Glutamatergic neuron (in vitro differentiated cells): ENCODE results near the gene LDLRAD3. TPM values are rescaled to one million over a fixed set of nuclear protein-coding genes. Genes with fewer than 3 reads are reported as not detected.
"Not testable (repeated sequence)": the region's sequence is repeated elsewhere in the genome, so short reads cannot be mapped to it uniquely, and the experiment has no call there.

Experiments
- DNase-seq: peaks from one replicate; pipeline ENCODE4 v3.0.0; 2022
- H3K27ac Mint-ChIP-seq: one replicate; pipeline ENCODE4 v1.8.0; 2020; ENCODE audit warnings: mild to moderate bottlenecking, mixed read lengths, inconsistent platforms; ENCODE audit not compliant: unreplicated experiment
- H3K27me3 Mint-ChIP-seq: one replicate; pipeline ENCODE4 v1.8.0; 2020; ENCODE audit warnings: mild to moderate bottlenecking, moderate library complexity, mixed read lengths, inconsistent platforms; ENCODE audit not compliant: unreplicated experiment
- H3K36me3 Mint-ChIP-seq: one replicate; pipeline ENCODE4 v1.8.0; 2020; ENCODE audit warnings: mild to moderate bottlenecking, mixed read lengths, inconsistent platforms; ENCODE audit not compliant: unreplicated experiment
- H3K4me1 Mint-ChIP-seq: one replicate; pipeline ENCODE4 v1.8.0; 2020; ENCODE audit warnings: mild to moderate bottlenecking, low read depth, mixed read lengths, inconsistent platforms; ENCODE audit not compliant: unreplicated experiment
- H3K4me3 Mint-ChIP-seq: one replicate; pipeline ENCODE4 v1.8.0; 2020; ENCODE audit warnings: mild to moderate bottlenecking, mixed read lengths, inconsistent platforms; ENCODE audit not compliant: unreplicated experiment
- H3K9me3 Mint-ChIP-seq: one replicate; pipeline ENCODE4 v1.8.0; 2020; ENCODE audit warnings: mild to moderate bottlenecking, moderate library complexity, mixed read lengths, inconsistent platforms; ENCODE audit not compliant: unreplicated experiment
- CTCF ChIP-seq: fragments of 200-600 bp; sonication (generic); IDR thresholded peaks from one replicate; pipeline ENCODE4 v1.5.0; 2021; ENCODE audit not compliant: partially characterized antibody, unreplicated experiment
- total RNA-seq: library from RNA; stranded (reverse); fragmentation: NEBNext Ultra II Directional; extraction: Animal tissue kit (Norgen Biotek cat#: 25700); gene quantifications from one replicate; pipeline ENCODE4 v1.2.1, GENCODE V29; 2021; ENCODE audit not compliant: unreplicated experiment

Gene LDLRAD3
- total RNA-seq, 1 donor from 2014 or later: 59.9 TPM

GRCh38 chr11:36167073-36167472, 223.2 kb downstream of the LDLRAD3 start:
- no peak for TF ChIP-seq CTCF
- H3K27me3 Mint-ChIP-seq: peaks cover 1% of the 10 kb centered on the region
- H3K36me3 Mint-ChIP-seq: no peaks in the 10 kb centered on the region
- H3K4me3 Mint-ChIP-seq: no peak overlapping the region
- no peak for DNase-seq
- peaks cover 33% of the 10 kb centered on the region for H3K4me1 Mint-ChIP-seq
- no peaks in the 10 kb centered on the region for H3K9me3 Mint-ChIP-seq
- H3K27ac Mint-ChIP-seq: no peak overlapping the region

GRCh38 chr11:36167729-36168128, 223.9 kb downstream of the LDLRAD3 start:
- H3K4me1 Mint-ChIP-seq: peaks cover 28% of the 10 kb centered on the region
- no peak overlapping the region for H3K27ac Mint-ChIP-seq
- H3K27me3 Mint-ChIP-seq: peaks cover 1% of the 10 kb centered on the region
- no peaks in the 10 kb centered on the region for H3K9me3 Mint-ChIP-seq
- TF ChIP-seq CTCF: no peak
- DNase-seq: no peak
- no peak overlapping the region for H3K4me3 Mint-ChIP-seq
- no peaks in the 10 kb centered on the region for H3K36me3 Mint-ChIP-seq

GRCh38 chr11:36177836-36178235, 234.0 kb downstream of the LDLRAD3 start:
- no peak for DNase-seq
- Mint-ChIP-seq H3K4me3 (no peak overlapping the region), H3K36me3 (peaks cover 23% of the 10 kb centered on the region), H3K4me1 (peaks cover 3% of the 10 kb centered on the region), H3K27ac (no peak overlapping the region), H3K27me3 (peaks cover 5% of the 10 kb centered on the region), H3K9me3 (peaks cover 6% of the 10 kb centered on the region)
- TF ChIP-seq CTCF: no peak

- no peaks in the 10 kb centered on the region for H3K9me3 Mint-ChIP-seq
- H3K27me3 Mint-ChIP-seq: no peaks in the 10 kb centered on the region
- TF ChIP-seq CTCF: no peak
- H3K27ac Mint-ChIP-seq: no peak overlapping the region
- peaks cover 4% of the 10 kb centered on the region for H3K36me3 Mint-ChIP-seq
- no peak overlapping the region for H3K4me3 Mint-ChIP-seq
- peaks cover 3% of the 10 kb centered on the region for H3K4me1 Mint-ChIP-seq
- DNase-seq: no peak
Measured at GRCh38 chr11:36186340-36187175, 242.7 kb downstream of the LDLRAD3 start.

- Mint-ChIP-seq H3K4me1 (peaks cover 3% of the 10 kb centered on the region), H3K27me3 (no peaks in the 10 kb centered on the region), H3K4me3 (no peak overlapping the region), H3K27ac (no peak overlapping the region), H3K36me3 (peaks cover 4% of the 10 kb centered on the region), H3K9me3 (no peaks in the 10 kb centered on the region)
- DNase-seq: no peak
- no peak for TF ChIP-seq CTCF
Measured at GRCh38 chr11:36187622-36188021, 243.8 kb downstream of the LDLRAD3 start.

DNA sequence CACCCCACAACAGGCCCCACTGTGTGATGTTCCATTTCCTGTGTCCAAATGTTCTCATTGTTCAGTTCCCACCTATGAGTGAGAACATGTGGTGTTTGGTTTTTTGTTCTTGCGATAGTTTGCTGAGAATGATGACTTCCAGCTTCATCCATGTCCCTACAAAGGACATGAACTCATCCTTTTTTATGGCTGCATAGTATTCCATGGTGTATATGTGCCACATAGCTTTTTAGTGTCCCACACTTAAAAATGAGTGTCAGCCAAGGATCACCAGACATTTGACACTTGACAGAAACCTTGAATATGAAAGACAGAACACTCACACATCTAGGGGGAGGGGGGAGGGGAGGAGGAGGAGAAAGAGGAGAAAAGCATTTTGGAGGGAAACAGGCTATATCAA, 245.9 kb downstream of the LDLRAD3 start:
- not testable (repeated sequence) for H3K4me1 Mint-ChIP-seq, H3K4me3 Mint-ChIP-seq, DNase-seq, H3K27ac Mint-ChIP-seq, H3K27me3 Mint-ChIP-seq, H3K36me3 Mint-ChIP-seq, H3K9me3 Mint-ChIP-seq
